ENCODE results near the gene MAD1L1. TPM values are rescaled to one million over a fixed set of nuclear protein-coding genes. Genes with fewer than 3 reads are reported as not detected.

The MAD1L1 gene
- total and polyA plus RNA-seq, 2 of the 8 experiments (the other 6 are each of a cell fraction or from before 2014, with no cell fraction given), result 40.4 to 44.6 TPM

- H4K91ac ChIP-seq (replicated peaks; ENCODE audit: insufficient read length, low read length), result no peak overlapping the region
- DNase-seq (ENCODE audit: low read depth in 1 of 2, low spot score in 2 of 2), result no peak
- no peak overlapping the region for H2BK15ac ChIP-seq (ENCODE audit: low read length)
- no peak overlapping the region for H4K5ac ChIP-seq (ENCODE audit: insufficient read length, low read depth, low read length)
- POLR2A ChIA-PET (ENCODE audit: partially characterized antibody), result interaction anchor here (1.3 kb wide), 1 partner anchor 65 kb away, joined by 3 read pairs; no protein-coding TSS in a partner anchor
- no peaks in the 10 kb centered on the region for H3K36me3 ChIP-seq (ENCODE audit: control insufficient read depth in 2 of 4, insufficient read depth in 4 of 4, low read length in 3 of 4)
- H4K8ac ChIP-seq (ENCODE audit: extremely low read depth, insufficient read depth, low read length), result no peak overlapping the region; the same call in 1 of the 2 replicates
- no peak overlapping the region for H2BK120ac ChIP-seq (replicated peaks; ENCODE audit: low read depth, low read length)
- H4K20me1 ChIP-seq (replicated peaks in 1 of 2; ENCODE audit: control insufficient read depth in 1 of 2, insufficient read depth in 2 of 2, low read length in 2 of 2), result no peaks in the 10 kb centered on the region
- WGBS, 2 experiments (ENCODE audit: extremely low coverage in 1 of 2, insufficient coverage in 1 of 2, insufficient read length in 1 of 2, insufficient replicate concordance in 2 of 2, low coverage in 1 of 2, low lambda C conversion rate in 2 of 2, missing lambda C conversion rate in 1 of 2), result 95% methylated on average over 9 of the region's 9 CpGs; no CpG with 5 or more reads in 1 of the 2 experiments
- no peak overlapping the region for H2AK5ac ChIP-seq (ENCODE audit: low read depth, low read length)
- no peak overlapping the region for H2AFZ ChIP-seq (ENCODE audit: low read length)
- no peak overlapping the region for H3K4me3 ChIP-seq (ENCODE audit: extremely low read depth in 1 of 4, insufficient read depth in 2 of 4, low read depth in 3 of 4, low read length in 4 of 4)
- H3K4me2 ChIP-seq (ENCODE audit: insufficient read depth in 1 of 2, low read depth in 2 of 2, low read length in 2 of 2), result no peak overlapping the region
- CTCF ChIA-PET (ENCODE audit: partially characterized antibody), result interaction anchor here (0.9 to 6.1 kb wide), 5 partner anchors 10 to 32 kb away, joined by 3 to 49 read pairs (median 4); no protein-coding TSS in a partner anchor
- H3K4me1 ChIP-seq (replicated peaks in 1 of 4; ENCODE audit: control insufficient read depth in 3 of 4, insufficient read depth in 4 of 4, low read length in 3 of 4), result 0 out of 7 replicates have a peak, but pooled peaks cover 0 to 2% (median 0%) of the 10 kb centered on the region in 4 experiments
- H3K27me3 ChIP-seq (replicated peaks in 1 of 4; ENCODE audit: control insufficient read depth in 3 of 4, extremely low read depth in 1 of 4, insufficient read depth in 3 of 4, low read length in 3 of 4), result no peaks in the 10 kb centered on the region
- H3K79me2 ChIP-seq (ENCODE audit: control insufficient read depth in 1 of 2, insufficient read depth in 2 of 2, low read length in 2 of 2), result no peaks in the 10 kb centered on the region
- H2BK20ac ChIP-seq (ENCODE audit: low read length), result no peak overlapping the region
- H3K23me2 ChIP-seq (ENCODE audit: low read depth, low read length), result no peaks in the 10 kb centered on the region
- no peak overlapping the region for H3K23ac ChIP-seq (ENCODE audit: insufficient read length)
- H3K18ac ChIP-seq (ENCODE audit: extremely low read depth, low read length), result no peak overlapping the region
- FAIRE-seq, result no peak
- no peak overlapping the region; the same call in 1 of the 2 replicates for H3K27ac ChIP-seq (ENCODE audit: low read depth, low read length)
- H3K14ac ChIP-seq (ENCODE audit: insufficient read length), result no peak overlapping the region
- H3K9ac ChIP-seq (replicated peaks in 1 of 4; ENCODE audit: extremely low read depth in 1 of 4, low read depth in 3 of 4, low read length in 3 of 4), result no peak overlapping the region
- H3K56ac ChIP-seq (replicated peaks; ENCODE audit: insufficient read length, low read depth, low read length), result no peak overlapping the region
- H2BK12ac ChIP-seq (ENCODE audit: low read depth, low read length), result no peak overlapping the region
- no peaks in the 10 kb centered on the region for H3K79me1 ChIP-seq (ENCODE audit: low read depth, low read length)
- no peaks in the 10 kb centered on the region for H3K9me3 ChIP-seq (ENCODE audit: insufficient read depth in 2 of 2, low read depth in 1 of 2, low read length in 1 of 2)
- no peak overlapping the region for H2BK5ac ChIP-seq (ENCODE audit: low read depth, low read length)
- H3K4ac ChIP-seq (replicated peaks; ENCODE audit: insufficient read length, low read depth, low read length), result no peak overlapping the region
- TF ChIP-seq KDM1A (IDR thresholded peaks at IDR 0.05; ENCODE audit: borderline replicate concordance, low read length) (no peak), CBX5 (IDR thresholded peaks at IDR 0.05; ENCODE audit: low read depth, low read length) (no peak), BRCA1 (IDR thresholded peaks at IDR 0.05; ENCODE audit: low read depth, low read length) (no peak), RNF2 (IDR thresholded peaks at IDR 0.05; ENCODE audit: borderline replicate concordance, low read depth, low read length, missing control alignments, poor library complexity, severe bottlenecking) (no peak), TCF12 (IDR thresholded peaks at IDR 0.05; ENCODE audit: low read depth, low read length) (no peak), NRF1 (IDR thresholded peaks at IDR 0.05; ENCODE audit: low read depth, low read length) (no peak), KDM5A (IDR thresholded peaks at IDR 0.05; ENCODE audit: low read length) (no peak), BCL11A (IDR thresholded peaks at IDR 0.05; ENCODE audit: low read depth in 2 of 2, low read length in 2 of 2) (no peak), SP4 (IDR thresholded peaks at IDR 0.05; ENCODE audit: low read length) (no peak), CEBPB (IDR thresholded peaks at IDR 0.05; ENCODE audit: low read depth, low read length) (no peak), GABPA (IDR thresholded peaks at IDR 0.05; ENCODE audit: borderline replicate concordance, insufficient read depth, low read length) (no peak), EP300 (IDR thresholded peaks at IDR 0.05; ENCODE audit: borderline replicate concordance in 1 of 2, low read depth in 2 of 2, low read length in 2 of 2) (no peak), JUN (IDR thresholded peaks at IDR 0.05; ENCODE audit: low read depth, low read length) (no peak), POU5F1 (IDR thresholded peaks at IDR 0.05; ENCODE audit: low read depth, low read length) (no peak)
Measured at GRCh38 chr7:1894313-1894900, 338.3 kb downstream of the MAD1L1 start.
